Measurements from ENCODE around the gene GAGE2A.
"Not testable (repeated sequence)": the region's sequence is repeated elsewhere in the genome, so short reads cannot be mapped to it uniquely, and the experiment has no call there.

DNA sequence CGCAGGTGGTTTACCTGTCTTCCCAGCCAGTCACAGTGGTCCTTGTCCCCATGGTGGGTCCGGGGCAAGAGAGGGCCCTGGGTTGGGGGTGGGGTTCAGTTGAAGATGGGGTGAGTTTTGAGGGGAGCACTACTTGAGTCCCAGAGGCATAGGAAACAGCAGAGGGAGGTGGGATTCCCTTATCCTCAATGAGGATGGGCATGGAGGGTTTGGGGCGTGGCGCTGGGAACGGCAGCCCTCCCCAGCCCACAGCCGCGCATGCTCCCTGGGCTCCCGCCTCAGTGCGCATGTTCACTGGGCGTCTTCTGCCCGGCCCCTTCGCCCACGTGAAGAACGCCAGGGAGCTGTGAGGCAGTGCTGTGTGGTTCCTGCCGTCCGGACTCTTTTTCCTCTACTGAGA, 38.3 kb upstream of the GAGE2A start, which contains the start of gene GAGE12E:
- not testable (repeated sequence) for TF ChIP-seq POLR2A (IDR thresholded peaks at IDR 0.05)
- TF ChIP-seq, protein P1, sequence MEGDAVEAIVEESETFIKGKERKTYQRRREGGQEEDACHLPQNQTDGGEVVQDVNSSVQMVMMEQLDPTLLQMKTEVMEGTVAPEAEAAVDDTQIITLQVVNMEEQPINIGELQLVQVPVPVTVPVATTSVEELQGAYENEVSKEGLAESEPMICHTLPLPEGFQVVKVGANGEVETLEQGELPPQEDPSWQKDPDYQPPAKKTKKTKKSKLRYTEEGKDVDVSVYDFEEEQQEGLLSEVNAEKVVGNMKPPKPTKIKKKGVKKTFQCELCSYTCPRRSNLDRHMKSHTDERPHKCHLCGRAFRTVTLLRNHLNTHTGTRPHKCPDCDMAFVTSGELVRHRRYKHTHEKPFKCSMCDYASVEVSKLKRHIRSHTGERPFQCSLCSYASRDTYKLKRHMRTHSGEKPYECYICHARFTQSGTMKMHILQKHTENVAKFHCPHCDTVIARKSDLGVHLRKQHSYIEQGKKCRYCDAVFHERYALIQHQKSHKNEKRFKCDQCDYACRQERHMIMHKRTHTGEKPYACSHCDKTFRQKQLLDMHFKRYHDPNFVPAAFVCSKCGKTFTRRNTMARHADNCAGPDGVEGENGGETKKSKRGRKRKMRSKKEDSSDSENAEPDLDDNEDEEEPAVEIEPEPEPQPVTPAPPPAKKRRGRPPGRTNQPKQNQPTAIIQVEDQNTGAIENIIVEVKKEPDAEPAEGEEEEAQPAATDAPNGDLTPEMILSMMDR (IDR thresholded peaks at IDR 0.05), result not testable (repeated sequence)

Data from testis (tissue), 2 donors.